GM12801 (cell line): Measurements from ENCODE around the gene KIF21B.

Experiments used
- CTCF ChIP-seq: IDR thresholded peaks from one replicate; pipeline ENCODE4 v1.5.1; 2011; ENCODE audit warnings: control low read depth; ENCODE audit not compliant: insufficient read length; ENCODE audit errors: extremely low read depth

Gene KIF21B

DNA sequence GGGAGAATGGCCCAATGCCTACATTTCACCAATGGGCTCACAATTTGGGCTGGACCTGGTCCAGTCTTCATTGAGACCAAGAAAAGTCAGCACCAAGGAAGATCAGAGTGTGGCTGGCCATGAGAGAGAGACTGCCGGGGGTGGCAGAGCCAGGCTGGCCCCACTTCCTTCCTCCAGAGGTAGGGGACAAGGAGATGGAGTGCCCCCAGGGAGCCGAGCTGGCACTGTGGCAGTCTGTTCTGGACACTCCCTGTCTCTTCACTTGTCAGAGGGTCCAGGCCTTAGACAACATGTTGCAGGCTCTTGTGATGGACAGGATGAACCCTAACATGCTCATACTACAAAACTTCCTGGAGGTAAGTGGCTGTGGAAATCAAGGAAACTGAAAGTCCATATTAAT, 101.1 kb downstream of the KIF21B start:
- no peak for TF ChIP-seq CTCF

GRCh38 chr1:200921571-200922110, 101.9 kb downstream of the KIF21B start:
- no peak for TF ChIP-seq CTCF
